HCT116 (cell line): ENCODE measurements around the gene CR2.

Source experiments
- CTCF ChIP-seq, 3 experiments: fragments of 200-600 bp in 1 of 3; sonication (generic) in 1 of 3; IDR thresholded peaks in 2 of 3; conservative IDR thresholded peaks in 1 of 3; 2 replicates each; pipeline ENCODE4 v1.5.1; 2012 to 2017; ENCODE audit warnings: low read depth in 2 of 3, low read length in 2 of 3, antibody characterized with exemption in 1 of 3, borderline replicate concordance in 1 of 3, control low read depth in 1 of 3, mild to moderate bottlenecking in 1 of 3, mixed read lengths in 1 of 3, mixed run types in 1 of 3, moderate library complexity in 1 of 3; ENCODE audit not compliant: insufficient read depth in 1 of 3
- EZH2 ChIP-seq: fragments of 200-600 bp; sonication (generic); IDR thresholded peaks from 2 replicates; pipeline ENCODE4 v1.6.1; 2017; ENCODE audit warnings: antibody characterized with exemption, mixed run types
- MAX ChIP-seq: IDR thresholded peaks from 2 replicates; pipeline ENCODE4 v1.6.1; 2012
- POLR2A ChIP-seq: IDR thresholded peaks from 2 replicates; pipeline ENCODE4 v1.7.0; 2011; ENCODE audit warnings: borderline replicate concordance; ENCODE audit not compliant: insufficient read depth, insufficient read length; ENCODE audit errors: extremely low read depth
- POLR2AphosphoS5 ChIP-seq: IDR thresholded peaks from 2 replicates; pipeline ENCODE4 v1.6.1; 2011; ENCODE audit warnings: mild to moderate bottlenecking, low read depth, low read length, moderate library complexity
- RAD21 ChIP-seq: IDR thresholded peaks from 2 replicates; pipeline ENCODE4 v1.6.1; 2012; ENCODE audit warnings: low read depth, mild to moderate bottlenecking
- SRF ChIP-seq: IDR thresholded peaks from 2 replicates; pipeline ENCODE4 v1.6.1; 2012; ENCODE audit warnings: low read depth
- TCF7L2 ChIP-seq: IDR thresholded peaks from 2 replicates; pipeline ENCODE4 v1.7.0; 2011; ENCODE audit warnings: borderline replicate concordance, inconsistent platforms; ENCODE audit not compliant: insufficient read depth, insufficient read length; ENCODE audit errors: extremely low read depth

GRCh38 chr1:207514890-207515289 is 60.8 kb downstream of the CR2 start:
- TF ChIP-seq RAD21 (no peak), CTCF (IDR thresholded peaks at IDR 0.05 in 2 of 3, conservative IDR thresholded peaks at IDR 0.05 in 1 of 3; ENCODE audit: borderline replicate concordance in 1 of 3, insufficient read depth in 1 of 3, low read depth in 2 of 3, low read length in 2 of 3) (no peak), POLR2A (no peak), SRF (no peak), TCF7L2 (no peak), POLR2AphosphoS5 (no peak), MAX (no peak), EZH2 (no peak)
